GM12874 (cell line): ENCODE measurements around the gene TRPM2.

ENCODE experiments used
- CTCF ChIP-seq: IDR thresholded peaks from 2 replicates; pipeline ENCODE4 v1.5.1; 2011; ENCODE audit warnings: low read depth, mild to moderate bottlenecking, control low read depth, low read length, moderate library complexity; ENCODE audit not compliant: insufficient read depth

TRPM2 gene

GRCh38 chr21:44344541-44345183, 8.8 kb upstream of the TRPM2 start:
- TF ChIP-seq CTCF = no peak

GRCh38 chr21:44345495-44345894, 7.9 kb upstream of the TRPM2 start:
- TF ChIP-seq CTCF = no peak

- no peak for TF ChIP-seq CTCF
Measured at GRCh38 chr21:44347911-44348451, 5.4 kb upstream of the TRPM2 start.

GRCh38 chr21:44348861-44349260, 4.6 kb upstream of the TRPM2 start:
- TF ChIP-seq CTCF = no peak

GRCh38 chr21:44349416-44349846, 4.0 kb upstream of the TRPM2 start:
- no peak for TF ChIP-seq CTCF

GRCh38 chr21:44349847-44350772, 3.3 kb upstream of the TRPM2 start:
- TF ChIP-seq CTCF = no peak

GRCh38 chr21:44350773-44351481, 2.5 kb upstream of the TRPM2 start:
- TF ChIP-seq CTCF = no peak
